Upper lobe of left lung (tissue), 4 donors: ENCODE data around the gene ATP9B.

Experiments
- CTCF ChIP-seq, 6 experiments: fragments of 450-650 bp in 4 of 6; fragments of 200-600 bp in 2 of 6; sonication (generic) in 2 of 6; IDR thresholded peaks; one replicate each; pipeline ENCODE4 v1.5.1; 2016 to 2019; ENCODE audit warnings: antibody characterized with exemption in 6 of 6
- POLR2A ChIP-seq, 4 donors: fragments of 450-650 bp; IDR thresholded peaks; one replicate each; pipeline ENCODE4 v1.5.1; 2016 to 2017; ENCODE audit warnings: antibody characterized with exemption in 4 of 4, mild to moderate bottlenecking in 2 of 4

- TF ChIP-seq CTCF (IDR thresholded peaks at IDR 0.05): no peak
- TF ChIP-seq POLR2A (IDR thresholded peaks at IDR 0.05): no peak
These were observed 189.3 kb downstream of the ATP9B start for GRCh38 chr18:79258447-79258846.
